HG02678 (cell line): Measurements from ENCODE around the gene THSD4.
"Not testable (repeated sequence)": the region's sequence is repeated elsewhere in the genome, so short reads cannot be mapped to it uniquely, and the experiment has no call there.

Experiments
- ATAC-seq: cut with Tn5 transposase; IDR thresholded peaks from one replicate; pipeline ENCODE4 v1.9.1; 2021; ENCODE audit warnings: mild to moderate bottlenecking, moderate library complexity; ENCODE audit not compliant: unreplicated experiment

The THSD4 gene

DNA sequence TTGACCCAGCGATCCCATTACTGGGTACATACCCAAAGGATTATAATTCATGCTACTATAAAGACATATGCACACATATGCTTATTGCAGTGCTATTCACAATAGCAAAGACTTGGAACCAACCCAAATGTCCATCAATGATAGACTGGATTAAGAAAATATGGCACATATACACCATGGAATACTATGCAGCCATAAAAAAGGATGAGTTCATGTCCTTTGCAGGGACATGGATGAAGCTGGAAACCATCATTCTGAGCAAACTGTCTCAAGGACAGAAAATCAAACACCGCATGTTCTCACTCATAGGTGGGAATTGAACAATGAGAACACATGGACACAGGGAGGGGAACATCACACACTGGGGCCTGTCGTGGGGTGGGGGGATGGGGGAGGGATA is 286.5 kb downstream of the THSD4 start:
- ATAC-seq = not testable (repeated sequence)

- no peak for ATAC-seq
These were observed 294.3 kb downstream of the THSD4 start for GRCh38 chr15:71409541-71409940.

GRCh38 chr15:71410347-71410746 is 295.1 kb downstream of the THSD4 start:
- ATAC-seq = no peak

DNA sequence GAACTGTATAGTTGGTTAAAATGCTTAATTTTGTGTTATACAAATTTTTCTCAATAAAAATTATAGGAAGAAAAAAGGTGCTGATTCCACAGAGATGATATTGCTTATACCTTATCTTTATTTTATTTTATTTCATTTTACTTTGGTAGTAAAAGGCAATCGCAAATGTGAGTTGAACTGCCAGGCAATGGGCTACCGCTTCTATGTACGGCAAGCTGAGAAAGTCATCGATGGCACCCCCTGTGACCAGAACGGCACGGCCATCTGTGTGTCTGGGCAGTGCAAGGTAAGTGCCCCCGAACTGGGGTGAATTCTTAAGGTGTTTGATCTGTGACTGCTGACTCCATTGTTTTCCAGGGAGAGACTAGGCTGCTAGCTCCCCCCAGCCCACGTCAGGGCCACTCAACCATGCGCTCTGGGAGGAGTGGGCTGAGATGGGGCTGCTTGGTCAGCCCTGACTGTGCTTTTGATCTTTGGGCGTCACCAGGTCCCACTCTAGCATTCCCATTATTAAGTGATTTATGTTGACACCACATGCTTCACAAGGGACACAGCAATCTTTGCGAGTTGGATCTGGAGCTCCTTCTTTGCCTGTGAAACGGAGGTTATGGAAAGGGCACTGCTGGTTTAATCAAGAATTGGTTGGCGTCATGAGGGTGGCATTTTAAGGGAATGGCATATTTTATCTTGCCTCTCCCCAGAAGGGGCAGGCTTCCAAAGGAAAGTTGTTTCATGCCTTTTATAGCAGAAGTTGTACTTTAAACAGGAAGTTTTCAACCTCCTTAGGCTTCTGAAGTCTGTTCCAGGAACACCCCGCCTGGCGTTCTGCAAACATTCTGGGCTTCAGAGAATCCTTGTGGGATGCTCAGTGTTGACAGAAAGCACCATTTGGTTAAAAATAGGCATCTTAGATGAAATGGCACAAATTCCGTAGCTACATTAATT is 296.5 kb downstream of the THSD4 start:
- ATAC-seq = no peak

DNA sequence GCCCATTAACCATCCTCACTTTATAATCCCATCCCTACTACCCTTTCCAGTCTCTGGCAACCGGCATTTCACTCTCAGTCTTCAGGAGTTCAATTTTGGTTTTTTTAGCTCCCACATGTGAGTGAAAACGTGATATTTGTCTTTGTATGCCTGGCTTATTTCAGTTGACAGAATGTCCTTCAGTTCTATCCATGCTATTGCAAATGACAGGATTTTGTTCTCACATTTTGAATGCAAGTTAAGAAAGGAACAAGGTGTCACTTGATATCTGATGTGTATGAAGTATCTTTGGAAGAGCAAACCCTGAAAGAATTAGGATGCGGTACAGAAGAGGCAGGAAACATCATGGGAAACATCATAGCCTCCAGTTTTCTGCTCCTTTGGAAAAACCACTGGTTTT is 298.1 kb downstream of the THSD4 start:
- ATAC-seq = no peak

DNA sequence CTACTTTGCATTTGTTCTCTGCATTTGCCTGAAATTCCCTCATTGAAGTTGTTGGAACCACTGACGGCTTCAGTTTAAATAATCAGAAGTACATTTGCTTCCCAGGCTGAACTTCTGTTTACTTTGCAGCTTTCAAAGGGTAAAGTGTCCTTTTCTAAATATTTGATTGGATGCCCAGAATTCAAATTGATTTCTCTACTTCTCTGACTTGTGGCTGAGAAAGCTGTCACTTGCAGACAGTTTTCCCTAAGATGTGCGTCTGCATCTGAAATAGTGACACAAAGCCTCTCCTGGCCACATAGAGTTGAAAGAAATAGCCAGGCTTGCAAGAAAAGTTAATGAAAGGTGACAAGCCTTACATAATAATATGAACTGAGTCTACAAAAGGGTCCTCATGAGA is 299.6 kb downstream of the THSD4 start:
- ATAC-seq = no peak

DNA sequence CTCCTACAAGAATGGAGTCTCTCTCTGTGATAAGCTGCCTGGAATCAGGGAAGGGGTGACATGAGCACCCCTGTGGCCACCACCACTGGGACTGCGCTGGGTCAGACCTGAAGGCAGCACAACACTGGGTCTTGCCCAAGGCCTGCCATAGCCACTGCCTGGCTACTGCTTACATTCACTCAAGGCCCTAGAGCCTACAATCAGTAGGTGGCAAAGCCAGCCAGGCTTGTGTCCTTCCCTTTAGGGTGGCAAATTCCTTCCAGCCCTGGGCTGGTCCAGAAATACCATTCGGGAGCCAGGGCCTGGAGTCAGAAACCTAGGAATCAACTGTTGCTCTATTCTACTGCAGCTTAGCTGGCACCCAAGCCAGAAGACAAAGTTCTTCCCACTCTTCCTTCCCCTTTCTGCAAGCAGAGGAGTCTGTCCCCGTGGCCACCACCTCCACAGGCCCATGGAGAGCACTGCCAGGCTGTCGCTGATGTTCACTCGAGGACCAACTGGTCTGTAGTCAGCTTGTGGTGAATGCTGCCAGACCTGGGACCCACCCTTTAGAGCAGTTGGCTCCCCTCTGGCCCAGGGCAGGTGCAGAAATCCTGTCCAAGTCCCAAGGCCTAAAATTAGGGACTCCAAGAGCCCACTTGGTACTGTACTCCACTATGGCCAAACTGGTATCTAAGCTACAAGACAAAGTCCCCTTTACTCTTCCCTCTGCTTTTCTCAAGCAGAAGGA is 307.4 kb downstream of the THSD4 start:
- no peak for ATAC-seq

DNA sequence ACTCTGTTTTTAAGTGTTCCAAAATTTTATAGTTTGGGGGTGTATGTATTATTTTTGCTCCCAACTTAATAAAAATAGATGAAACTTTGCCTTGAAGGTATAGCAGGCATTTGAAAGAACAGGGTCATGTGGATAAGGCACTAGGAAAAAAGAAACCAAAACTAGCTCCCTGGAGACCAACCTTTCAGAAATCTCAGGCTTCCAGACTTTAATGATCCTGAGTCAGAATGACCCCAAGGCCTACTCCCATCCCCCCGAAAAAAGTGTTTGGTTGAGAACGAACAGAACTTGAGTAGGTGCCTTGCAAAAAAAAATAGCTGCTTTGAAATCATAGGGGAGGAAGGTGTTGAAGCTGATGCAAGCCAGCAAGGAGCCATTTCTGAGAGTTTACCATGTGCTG is 309.5 kb downstream of the THSD4 start:
- no peak for ATAC-seq

DNA sequence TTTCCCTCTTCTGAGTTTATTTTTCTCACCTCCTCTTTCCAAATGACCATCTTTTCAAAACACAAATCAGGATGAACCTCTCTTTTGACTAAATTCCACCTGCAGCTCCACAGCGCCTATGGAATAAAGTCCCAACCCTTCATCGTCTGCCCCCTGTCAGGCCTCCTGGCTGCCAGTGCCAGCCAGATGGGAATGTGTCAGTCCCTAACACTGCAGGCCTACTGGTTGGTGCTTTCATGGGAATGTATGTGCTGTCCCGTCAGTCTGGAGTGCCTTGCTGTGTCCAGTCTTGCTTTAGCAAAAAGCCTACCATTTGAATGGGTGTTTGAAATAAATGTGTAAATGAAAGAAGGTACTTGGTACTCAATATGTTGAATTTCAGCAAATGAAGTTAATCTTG is 310.1 kb downstream of the THSD4 start:
- no peak for ATAC-seq

GRCh38 chr15:71426792-71427191 is 311.5 kb downstream of the THSD4 start:
- no peak for ATAC-seq

DNA sequence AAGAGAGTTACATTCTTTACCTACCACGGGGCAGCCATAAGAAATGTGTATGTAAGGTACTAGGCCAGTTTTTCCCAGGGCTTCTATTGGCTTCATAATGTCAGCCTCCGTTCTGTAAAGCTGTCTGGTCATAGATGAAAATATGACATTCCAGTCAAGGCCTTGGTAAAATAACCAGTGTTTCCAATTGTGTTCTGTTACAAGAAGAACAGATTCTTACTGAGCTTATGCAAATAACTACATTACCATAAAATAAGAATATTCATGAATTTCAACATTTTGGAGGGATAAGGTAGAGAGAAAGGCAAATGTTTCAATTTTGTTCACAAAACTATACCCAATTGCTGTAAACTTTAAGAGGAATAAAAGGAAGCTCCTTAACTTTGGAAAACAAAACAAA is 315.5 kb downstream of the THSD4 start:
- ATAC-seq = no peak

- no peak for ATAC-seq
These were observed 316.4 kb downstream of the THSD4 start for GRCh38 chr15:71431343-71432336.

GRCh38 chr15:71433402-71433801 is 318.1 kb downstream of the THSD4 start:
- no peak for ATAC-seq

DNA sequence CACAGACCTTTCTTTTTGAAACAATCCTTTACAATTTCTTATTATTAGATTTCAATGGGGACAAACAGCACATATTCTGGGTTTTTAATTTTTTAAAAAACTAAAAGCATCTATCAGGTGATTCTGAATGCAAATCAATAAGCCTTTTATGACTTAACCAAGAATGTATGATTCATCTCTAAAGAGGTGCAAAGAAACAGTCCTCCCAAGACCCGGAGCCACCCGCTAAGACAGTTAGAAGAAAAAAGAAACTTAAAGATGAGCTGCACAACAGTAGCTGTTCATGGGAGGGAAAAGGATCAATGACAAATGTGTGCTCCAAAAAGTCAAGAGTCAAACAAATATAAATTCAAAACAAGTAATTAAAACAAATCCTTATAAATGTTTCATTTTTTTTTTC is 319.5 kb downstream of the THSD4 start:
- ATAC-seq = no peak

DNA sequence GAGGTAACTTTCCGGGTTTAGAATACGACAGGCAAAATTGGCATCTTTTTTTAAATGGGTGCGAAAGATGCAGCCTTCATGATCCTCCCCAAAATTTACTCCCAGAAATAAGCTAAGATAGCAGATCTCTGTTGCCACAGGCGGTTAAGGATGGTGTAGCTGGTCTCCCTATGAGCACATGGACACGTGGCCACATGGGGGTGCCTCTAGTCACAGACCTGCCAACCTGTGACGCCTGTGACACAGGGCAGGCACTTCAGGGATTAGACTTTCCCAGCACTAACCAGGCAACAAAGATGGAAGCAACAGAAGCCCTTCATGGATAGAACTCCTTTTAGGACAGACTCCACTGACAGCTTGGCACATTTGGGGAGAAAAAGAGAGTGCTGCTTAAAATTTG is 320.3 kb downstream of the THSD4 start:
- no peak for ATAC-seq

GRCh38 chr15:71436854-71437253 is 321.6 kb downstream of the THSD4 start:
- no peak for ATAC-seq

DNA sequence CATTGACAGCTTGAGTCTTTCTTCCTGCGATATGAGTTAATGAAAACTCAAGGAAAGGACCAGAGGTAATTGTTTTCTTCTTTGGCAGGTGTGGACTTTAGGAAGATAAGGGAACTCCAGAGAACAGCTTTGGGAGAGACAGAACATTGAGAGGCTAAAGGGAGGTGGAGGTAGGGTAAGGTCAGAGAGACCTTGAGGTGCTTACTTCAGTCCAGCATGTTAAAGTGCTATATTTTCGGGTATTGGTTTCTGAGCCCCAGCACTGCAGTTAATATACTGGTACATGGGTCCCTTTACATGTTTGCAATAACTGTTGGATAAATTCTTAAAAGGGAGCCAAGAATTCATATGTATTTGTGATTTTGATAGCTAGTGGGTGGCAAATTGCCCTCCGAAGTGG is 322.1 kb downstream of the THSD4 start:
- no peak for ATAC-seq

DNA sequence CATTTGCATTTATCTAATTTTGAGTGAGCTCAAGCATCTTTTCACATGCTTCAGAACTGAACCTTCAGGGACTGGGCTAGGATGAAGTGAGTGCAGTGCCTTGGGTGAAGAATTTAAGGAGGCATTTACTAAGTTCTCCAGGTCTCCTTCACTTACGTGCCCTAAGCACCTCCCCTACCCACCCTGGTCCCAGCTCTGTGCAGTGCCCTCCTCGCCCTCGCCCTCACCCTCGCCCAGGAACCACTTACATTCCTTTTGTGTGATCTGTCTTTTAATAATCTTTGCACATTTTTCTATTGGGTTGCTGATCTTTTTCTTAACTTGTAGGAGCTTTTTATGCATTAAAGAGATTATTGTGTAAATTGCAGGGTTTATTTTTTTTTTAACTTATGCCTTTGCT is 322.6 kb downstream of the THSD4 start:
- no peak for ATAC-seq

GRCh38 chr15:71439478-71439877 is 324.2 kb downstream of the THSD4 start:
- not testable (repeated sequence) for ATAC-seq

DNA sequence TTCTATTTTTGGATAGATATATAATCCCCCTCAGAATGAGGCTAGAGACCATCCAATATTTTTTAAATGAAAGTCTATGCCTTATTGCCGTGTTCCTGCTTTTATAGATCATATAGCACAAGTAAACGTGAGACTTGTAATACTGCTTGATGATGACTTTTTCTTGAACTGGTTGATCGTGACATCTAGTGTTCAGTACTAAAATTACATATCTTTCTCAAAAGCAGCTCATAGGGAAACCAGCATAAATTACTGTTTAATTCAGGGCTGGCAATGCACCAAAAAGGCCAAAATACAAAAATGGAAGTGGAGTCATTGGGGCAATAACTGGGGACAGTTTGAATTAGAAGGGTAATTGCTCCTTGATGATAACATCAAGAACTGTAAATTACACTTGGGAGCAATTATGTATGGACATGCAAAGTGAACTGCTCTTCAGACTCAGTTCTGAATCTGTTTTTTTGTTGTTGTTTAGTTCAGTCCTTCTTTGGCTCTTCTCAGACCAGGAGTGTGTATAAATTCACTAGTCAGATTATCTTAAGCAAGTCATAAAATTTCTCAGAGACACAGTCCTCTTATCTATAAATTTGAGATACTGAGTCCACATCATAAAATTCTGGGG is 325.3 kb downstream of the THSD4 start:
- no peak for ATAC-seq

DNA sequence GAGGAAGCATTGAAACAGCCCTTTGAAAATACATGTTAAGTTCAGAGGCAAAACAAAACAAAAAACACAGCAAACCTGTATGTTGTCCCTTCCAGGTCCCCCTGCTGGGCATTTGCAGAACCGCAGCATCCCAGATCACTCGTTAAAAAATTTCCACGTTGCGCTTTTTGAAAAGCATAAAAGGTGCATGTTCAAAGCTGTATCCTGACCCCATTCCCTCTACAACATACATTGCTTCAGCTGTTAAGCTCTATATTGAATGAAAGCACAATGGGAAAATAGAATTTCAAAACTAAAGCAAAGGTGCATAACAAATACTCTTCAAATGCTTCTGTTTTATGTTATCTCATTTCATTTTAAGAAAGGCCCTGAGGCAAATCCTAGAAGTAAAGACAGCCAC is 328.3 kb downstream of the THSD4 start:
- ATAC-seq = no peak
